ENCODE measurements around the gene TTC9.

The TTC9 gene

DNA sequence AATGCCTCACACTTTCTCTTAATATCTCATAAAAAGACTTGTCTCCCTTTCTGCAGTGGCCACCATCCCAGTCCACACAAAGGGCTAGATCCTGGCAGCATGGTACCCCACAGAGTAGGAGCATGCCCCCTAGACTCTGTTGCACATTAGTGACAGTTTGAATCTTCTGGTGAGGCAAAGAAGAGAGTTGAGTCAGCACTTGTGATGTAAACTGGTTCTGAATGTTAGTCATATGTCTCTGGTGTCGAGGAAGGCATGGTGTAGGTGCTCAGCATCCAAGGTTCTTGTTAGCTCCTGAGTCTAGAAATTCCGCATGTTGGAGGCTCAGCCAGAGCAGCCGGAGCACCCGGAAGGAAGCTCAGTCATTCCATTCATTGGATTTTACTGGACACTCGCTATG, 9.8 kb downstream of the TTC9 start:
- H3K9me2 ChIP-seq (replicated peaks; ENCODE audit: insufficient read depth, low read length), result no peaks in the 10 kb centered on the region
- H3K9ac ChIP-seq (ENCODE audit: low read length), result no peak overlapping the region
- no peak overlapping the region for H3K4me2 ChIP-seq (ENCODE audit: low read depth, low read length, poor library complexity, severe bottlenecking)
- no peaks in the 10 kb centered on the region for H3K9me3 ChIP-seq (ENCODE audit: insufficient read depth, low read length)
- H3F3A ChIP-seq (ENCODE audit: insufficient read depth), result peaks cover 73% of the 10 kb centered on the region
- H2AFZ ChIP-seq (ENCODE audit: low read depth, low read length, severe bottlenecking), result no peak overlapping the region
- peak overlapping the region; percentile 98 for H3K27ac ChIP-seq (ENCODE audit: low read depth, low read length)
- no peak overlapping the region for H3K4me3 ChIP-seq (ENCODE audit: insufficient read depth, low read length, poor library complexity, severe bottlenecking)
- H4K20me1 ChIP-seq (ENCODE audit: low read depth, low read length), result no peaks in the 10 kb centered on the region
- H3K27me3 ChIP-seq (ENCODE audit: low read length), result no peaks in the 10 kb centered on the region
- peaks cover 82% of the 10 kb centered on the region for H3K79me2 ChIP-seq (ENCODE audit: insufficient read depth, low read length)
- TF ChIP-seq, protein P1, sequence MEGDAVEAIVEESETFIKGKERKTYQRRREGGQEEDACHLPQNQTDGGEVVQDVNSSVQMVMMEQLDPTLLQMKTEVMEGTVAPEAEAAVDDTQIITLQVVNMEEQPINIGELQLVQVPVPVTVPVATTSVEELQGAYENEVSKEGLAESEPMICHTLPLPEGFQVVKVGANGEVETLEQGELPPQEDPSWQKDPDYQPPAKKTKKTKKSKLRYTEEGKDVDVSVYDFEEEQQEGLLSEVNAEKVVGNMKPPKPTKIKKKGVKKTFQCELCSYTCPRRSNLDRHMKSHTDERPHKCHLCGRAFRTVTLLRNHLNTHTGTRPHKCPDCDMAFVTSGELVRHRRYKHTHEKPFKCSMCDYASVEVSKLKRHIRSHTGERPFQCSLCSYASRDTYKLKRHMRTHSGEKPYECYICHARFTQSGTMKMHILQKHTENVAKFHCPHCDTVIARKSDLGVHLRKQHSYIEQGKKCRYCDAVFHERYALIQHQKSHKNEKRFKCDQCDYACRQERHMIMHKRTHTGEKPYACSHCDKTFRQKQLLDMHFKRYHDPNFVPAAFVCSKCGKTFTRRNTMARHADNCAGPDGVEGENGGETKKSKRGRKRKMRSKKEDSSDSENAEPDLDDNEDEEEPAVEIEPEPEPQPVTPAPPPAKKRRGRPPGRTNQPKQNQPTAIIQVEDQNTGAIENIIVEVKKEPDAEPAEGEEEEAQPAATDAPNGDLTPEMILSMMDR (IDR thresholded peaks at IDR 0.05; ENCODE audit: insufficient read depth, low read length, poor library complexity, severe bottlenecking), result no peak
- TF ChIP-seq EZH2phosphoT487 (conservative IDR thresholded peaks at IDR 0.05; ENCODE audit: low read length), result no peak
- H3K36me3 ChIP-seq (ENCODE audit: low read length), result peaks cover 21% of the 10 kb centered on the region

DNA sequence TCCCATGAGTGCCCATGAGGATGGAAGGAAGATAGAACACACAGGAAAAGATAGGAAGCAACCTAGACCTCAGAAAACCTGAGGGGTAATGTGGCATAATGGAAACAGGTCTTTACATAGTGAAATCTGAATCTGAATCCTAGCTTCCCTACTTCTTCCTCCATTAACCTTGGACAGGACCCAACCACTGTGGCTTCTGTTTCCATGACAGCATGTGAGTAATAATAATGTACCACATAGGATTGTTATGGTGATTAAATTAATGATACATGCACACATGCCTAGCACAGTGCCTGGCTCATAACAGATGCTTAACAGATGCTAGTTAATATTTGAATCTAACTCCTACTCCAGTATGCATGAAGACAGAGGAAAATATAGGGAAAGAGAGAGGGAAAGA, 11.2 kb downstream of the TTC9 start:
- Histone ChIP-seq H3K27ac (ENCODE audit: low read depth, low read length) (peak overlapping the region; percentile 98), H3K9me3 (ENCODE audit: insufficient read depth, low read length) (no peaks in the 10 kb centered on the region), H3K36me3 (ENCODE audit: low read length) (peaks cover 21% of the 10 kb centered on the region), H2AFZ (ENCODE audit: low read depth, low read length, severe bottlenecking) (no peak overlapping the region), H3K27me3 (ENCODE audit: low read length) (no peaks in the 10 kb centered on the region), H3K9me2 (replicated peaks; ENCODE audit: insufficient read depth, low read length) (no peaks in the 10 kb centered on the region), H3F3A (ENCODE audit: insufficient read depth) (peaks cover 69% of the 10 kb centered on the region), H3K4me3 (ENCODE audit: insufficient read depth, low read length, poor library complexity, severe bottlenecking) (no peak overlapping the region), H3K79me2 (ENCODE audit: insufficient read depth, low read length) (peaks cover 82% of the 10 kb centered on the region), H3K9ac (ENCODE audit: low read length) (no peak overlapping the region), H3K4me2 (ENCODE audit: low read depth, low read length, poor library complexity, severe bottlenecking) (peak overlapping the region; percentile 12), H4K20me1 (ENCODE audit: low read depth, low read length) (no peaks in the 10 kb centered on the region)
- TF ChIP-seq, protein P1 (IDR thresholded peaks at IDR 0.05; ENCODE audit: insufficient read depth, low read length, poor library complexity, severe bottlenecking), result no peak
- no peak for TF ChIP-seq EZH2phosphoT487 (conservative IDR thresholded peaks at IDR 0.05; ENCODE audit: low read length)

DNA sequence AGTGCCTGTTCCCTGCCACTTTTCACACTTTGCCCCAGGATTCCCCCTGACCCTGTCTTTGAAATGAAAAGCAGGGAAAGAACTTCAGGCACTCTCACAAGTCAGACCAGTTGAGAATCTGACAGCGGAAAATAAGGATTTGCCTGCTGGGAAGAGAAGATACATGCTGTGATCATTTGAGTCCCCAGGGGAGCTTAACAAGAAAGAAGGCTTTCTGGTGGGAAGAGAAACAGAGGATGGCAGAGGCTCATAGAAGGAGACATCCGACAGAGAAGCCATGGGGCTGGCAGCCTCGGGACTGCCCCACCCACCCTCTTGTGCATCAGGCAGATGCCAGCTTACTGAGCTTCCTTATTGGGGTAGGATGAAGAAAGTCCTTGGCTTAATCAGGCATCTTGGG, 11.9 kb downstream of the TTC9 start:
- peaks cover 82% of the 10 kb centered on the region for H3K79me2 ChIP-seq (ENCODE audit: insufficient read depth, low read length)
- H3K9me2 ChIP-seq (replicated peaks; ENCODE audit: insufficient read depth, low read length), result no peaks in the 10 kb centered on the region
- H3K9ac ChIP-seq (ENCODE audit: low read length), result peak overlapping the region; percentile 29
- H2AFZ ChIP-seq (ENCODE audit: low read depth, low read length, severe bottlenecking), result no peak overlapping the region
- TF ChIP-seq EZH2phosphoT487 (conservative IDR thresholded peaks at IDR 0.05; ENCODE audit: low read length), result no peak
- TF ChIP-seq, protein P1 (IDR thresholded peaks at IDR 0.05; ENCODE audit: insufficient read depth, low read length, poor library complexity, severe bottlenecking), result no peak
- no peak overlapping the region for H3K4me3 ChIP-seq (ENCODE audit: insufficient read depth, low read length, poor library complexity, severe bottlenecking)
- H3K4me2 ChIP-seq (ENCODE audit: low read depth, low read length, poor library complexity, severe bottlenecking), result peak overlapping the region; percentile 71
- H3K9me3 ChIP-seq (ENCODE audit: insufficient read depth, low read length), result no peaks in the 10 kb centered on the region
- H3K27me3 ChIP-seq (ENCODE audit: low read length), result no peaks in the 10 kb centered on the region
- peak overlapping the region; percentile 98 for H3K27ac ChIP-seq (ENCODE audit: low read depth, low read length)
- peaks cover 73% of the 10 kb centered on the region for H3F3A ChIP-seq (ENCODE audit: insufficient read depth)
- no peaks in the 10 kb centered on the region for H4K20me1 ChIP-seq (ENCODE audit: low read depth, low read length)
- H3K36me3 ChIP-seq (ENCODE audit: low read length), result peaks cover 19% of the 10 kb centered on the region
